ENCODE measurements around the gene GPR37.

Gene GPR37

GRCh38 chr7:124723012-124723411, 42.6 kb downstream of the GPR37 start:
- Histone ChIP-seq H3F3A (ENCODE audit: insufficient read depth, low read length) (no peaks in the 10 kb centered on the region), H3K4me1 (ENCODE audit: low read length) (no peaks in the 10 kb centered on the region), H3K4me2 (ENCODE audit: low read depth, low read length) (no peak overlapping the region), H3K4me3 (ENCODE audit: low read length) (no peak overlapping the region), H3K27me3 (replicated peaks; ENCODE audit: insufficient read depth, low read length) (no peaks in the 10 kb centered on the region), H3K9me2 (replicated peaks; ENCODE audit: insufficient read depth, low read length) (no peaks in the 10 kb centered on the region), H3K27ac (ENCODE audit: low read length) (no peak overlapping the region), H3K36me3 (replicated peaks; ENCODE audit: insufficient read depth, low read length) (no peaks in the 10 kb centered on the region), H3K9me3 (replicated peaks; ENCODE audit: insufficient read depth, low read length) (no peaks in the 10 kb centered on the region), H4K20me1 (ENCODE audit: insufficient read depth, low read length) (no peaks in the 10 kb centered on the region), H3K9ac (ENCODE audit: low read length) (no peak overlapping the region), H2AFZ (ENCODE audit: low read length) (no peak overlapping the region), H3K79me2 (ENCODE audit: low read length) (no peaks in the 10 kb centered on the region)
- no peak for DNase-seq
- TF ChIP-seq EZH2phosphoT487 (IDR thresholded peaks at IDR 0.05; ENCODE audit: low read length) (no peak), EZH2 (optimal IDR thresholded peaks at IDR 0.05; ENCODE audit: low read depth, low read length) (no peak)
- TF ChIP-seq, protein P1, sequence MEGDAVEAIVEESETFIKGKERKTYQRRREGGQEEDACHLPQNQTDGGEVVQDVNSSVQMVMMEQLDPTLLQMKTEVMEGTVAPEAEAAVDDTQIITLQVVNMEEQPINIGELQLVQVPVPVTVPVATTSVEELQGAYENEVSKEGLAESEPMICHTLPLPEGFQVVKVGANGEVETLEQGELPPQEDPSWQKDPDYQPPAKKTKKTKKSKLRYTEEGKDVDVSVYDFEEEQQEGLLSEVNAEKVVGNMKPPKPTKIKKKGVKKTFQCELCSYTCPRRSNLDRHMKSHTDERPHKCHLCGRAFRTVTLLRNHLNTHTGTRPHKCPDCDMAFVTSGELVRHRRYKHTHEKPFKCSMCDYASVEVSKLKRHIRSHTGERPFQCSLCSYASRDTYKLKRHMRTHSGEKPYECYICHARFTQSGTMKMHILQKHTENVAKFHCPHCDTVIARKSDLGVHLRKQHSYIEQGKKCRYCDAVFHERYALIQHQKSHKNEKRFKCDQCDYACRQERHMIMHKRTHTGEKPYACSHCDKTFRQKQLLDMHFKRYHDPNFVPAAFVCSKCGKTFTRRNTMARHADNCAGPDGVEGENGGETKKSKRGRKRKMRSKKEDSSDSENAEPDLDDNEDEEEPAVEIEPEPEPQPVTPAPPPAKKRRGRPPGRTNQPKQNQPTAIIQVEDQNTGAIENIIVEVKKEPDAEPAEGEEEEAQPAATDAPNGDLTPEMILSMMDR (IDR thresholded peaks at IDR 0.05; ENCODE audit: low read length), result no peak

DNA sequence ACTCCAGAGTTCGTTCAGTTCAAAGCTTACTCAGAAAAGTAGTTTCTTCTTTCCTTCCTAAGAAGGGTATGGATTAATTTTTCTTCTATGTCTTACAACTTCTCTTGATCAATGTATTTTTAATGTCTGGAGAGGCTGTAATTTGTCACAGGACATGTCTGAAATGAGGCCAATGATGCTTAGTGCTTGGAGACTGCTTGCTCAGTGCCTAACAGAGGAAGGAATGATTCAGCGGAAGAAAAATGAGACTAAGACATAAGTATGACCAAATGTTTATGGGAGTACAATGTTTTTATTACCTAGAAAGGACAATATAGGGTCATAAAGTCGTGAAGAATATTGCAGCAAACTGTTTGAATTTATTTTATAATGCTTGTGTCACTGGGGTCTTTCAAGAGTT, 43.3 kb downstream of the GPR37 start:
- Histone ChIP-seq H3K4me2 (ENCODE audit: low read depth, low read length) (no peak overlapping the region), H3K79me2 (ENCODE audit: low read length) (no peaks in the 10 kb centered on the region), H3K9me2 (replicated peaks; ENCODE audit: insufficient read depth, low read length) (no peaks in the 10 kb centered on the region), H3K9me3 (replicated peaks; ENCODE audit: insufficient read depth, low read length) (no peaks in the 10 kb centered on the region), H3K27me3 (replicated peaks; ENCODE audit: insufficient read depth, low read length) (no peaks in the 10 kb centered on the region), H3F3A (ENCODE audit: insufficient read depth, low read length) (no peaks in the 10 kb centered on the region), H3K4me1 (ENCODE audit: low read length) (no peaks in the 10 kb centered on the region), H4K20me1 (ENCODE audit: insufficient read depth, low read length) (no peaks in the 10 kb centered on the region), H2AFZ (ENCODE audit: low read length) (no peak overlapping the region), H3K36me3 (replicated peaks; ENCODE audit: insufficient read depth, low read length) (no peaks in the 10 kb centered on the region), H3K9ac (ENCODE audit: low read length) (no peak overlapping the region), H3K4me3 (ENCODE audit: low read length) (no peak overlapping the region), H3K27ac (ENCODE audit: low read length) (no peak overlapping the region)
- DNase-seq, result no peak
- TF ChIP-seq EZH2phosphoT487 (IDR thresholded peaks at IDR 0.05; ENCODE audit: low read length) (no peak), EZH2 (optimal IDR thresholded peaks at IDR 0.05; ENCODE audit: low read depth, low read length) (no peak)
- TF ChIP-seq, protein P1 (IDR thresholded peaks at IDR 0.05; ENCODE audit: low read length), result no peak

DNA sequence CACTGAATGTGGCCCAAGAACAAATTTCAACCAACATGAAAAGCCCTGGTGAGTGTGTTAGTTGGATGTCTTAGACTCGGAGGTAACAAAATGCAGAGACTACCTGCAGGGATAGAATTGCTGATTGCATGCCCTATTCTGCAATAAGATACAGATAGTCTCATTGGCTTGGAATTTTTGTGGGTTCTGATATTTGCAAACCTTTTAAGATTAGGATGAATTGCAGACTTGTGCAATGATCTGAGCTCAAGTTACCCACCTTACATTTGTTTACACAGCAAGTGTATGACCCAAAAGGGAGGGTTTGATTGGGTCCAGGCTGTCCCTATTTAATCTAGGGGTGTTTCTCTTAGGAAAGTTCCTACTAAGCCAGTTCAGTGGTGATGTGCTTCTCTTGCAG, 45.4 kb downstream of the GPR37 start:
- Histone ChIP-seq H4K20me1 (ENCODE audit: insufficient read depth, low read length) (no peaks in the 10 kb centered on the region), H2AFZ (ENCODE audit: low read length) (no peak overlapping the region), H3K9me3 (replicated peaks; ENCODE audit: insufficient read depth, low read length) (no peaks in the 10 kb centered on the region), H3K36me3 (replicated peaks; ENCODE audit: insufficient read depth, low read length) (no peaks in the 10 kb centered on the region), H3K27ac (ENCODE audit: low read length) (no peak overlapping the region), H3K9me2 (replicated peaks; ENCODE audit: insufficient read depth, low read length) (no peaks in the 10 kb centered on the region), H3K4me2 (ENCODE audit: low read depth, low read length) (no peak overlapping the region), H3K9ac (ENCODE audit: low read length) (no peak overlapping the region), H3K4me1 (ENCODE audit: low read length) (no peaks in the 10 kb centered on the region), H3F3A (ENCODE audit: insufficient read depth, low read length) (no peaks in the 10 kb centered on the region), H3K27me3 (replicated peaks; ENCODE audit: insufficient read depth, low read length) (no peaks in the 10 kb centered on the region), H3K4me3 (ENCODE audit: low read length) (no peak overlapping the region), H3K79me2 (ENCODE audit: low read length) (no peaks in the 10 kb centered on the region)
- TF ChIP-seq EZH2 (optimal IDR thresholded peaks at IDR 0.05; ENCODE audit: low read depth, low read length) (no peak), EZH2phosphoT487 (IDR thresholded peaks at IDR 0.05; ENCODE audit: low read length) (no peak)
- TF ChIP-seq, protein P1 (IDR thresholded peaks at IDR 0.05; ENCODE audit: low read length), result no peak
- DNase-seq, result no peak
